ENCODE measurements around the gene CD109. TPM values are rescaled to one million over a fixed set of nuclear protein-coding genes. Genes with fewer than 3 reads are reported as not detected.

Gene CD109
- total and polyA plus RNA-seq, 2 of the 8 experiments (the other 6 are each of a cell fraction or from before 2014, with no cell fraction given): 1.4 to 5.3 TPM

DNA sequence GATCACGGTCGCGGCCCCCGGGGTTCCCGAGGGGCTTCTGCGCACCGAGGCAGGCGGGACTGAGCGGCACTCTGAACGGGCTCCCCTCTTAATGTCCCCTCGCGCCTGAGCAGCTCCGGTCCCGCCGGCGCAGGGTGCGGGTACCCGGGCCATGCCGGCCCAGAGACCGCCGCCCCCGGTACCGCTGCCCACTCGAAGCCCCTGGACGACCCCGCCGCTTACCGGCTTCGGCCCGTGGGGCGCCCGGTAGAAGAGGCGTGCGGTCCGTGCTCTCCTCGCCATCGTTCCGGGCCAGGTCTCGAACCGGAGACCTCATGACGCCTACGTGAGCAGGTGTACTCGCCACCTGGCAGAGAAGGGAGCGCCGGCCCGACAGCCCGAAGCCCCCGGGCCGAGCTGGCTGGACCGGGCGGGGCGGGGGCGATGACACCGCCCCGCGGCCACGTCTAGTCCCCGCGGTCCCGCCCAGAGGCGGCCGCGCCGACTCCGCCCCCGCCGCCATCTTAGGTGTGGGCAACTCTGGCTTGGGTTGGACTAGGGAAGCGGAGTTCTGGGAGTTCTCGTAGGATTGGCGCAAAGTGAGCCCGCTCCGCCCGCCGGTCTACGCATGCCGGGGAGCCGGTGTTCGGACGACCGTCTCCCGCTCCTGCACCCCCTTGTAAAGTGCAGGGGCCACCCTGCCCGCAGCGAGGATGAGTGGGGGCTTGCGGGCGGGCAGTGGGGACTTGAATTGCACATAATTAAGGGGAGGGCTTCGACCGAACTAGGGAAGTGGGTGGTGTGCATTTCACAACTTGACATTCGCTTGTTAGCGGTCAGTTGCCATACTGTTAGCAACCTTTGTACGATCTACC, 42.2 kb upstream of the CD109 start, which contains the start of gene SLC17A5 (continued):
- TF ChIP-seq KDM4A (IDR thresholded peaks at IDR 0.05; ENCODE audit: low read depth, low read length, severe bottlenecking): peak; percentile 87
- TF ChIP-seq RAD21 (IDR thresholded peaks at IDR 0.05 in 1 of 2, conservative IDR thresholded peaks at IDR 0.05 in 1 of 2; ENCODE audit: low read depth in 2 of 2, low read length in 2 of 2): no peak
- TF ChIP-seq SP4 (IDR thresholded peaks at IDR 0.05; ENCODE audit: low read length): peak; percentile 66; the same call in 1 of the 2 replicates
- peak; percentile 26; the same call in 1 of the 2 replicates for TF ChIP-seq SIX5 (IDR thresholded peaks at IDR 0.05; ENCODE audit: low read depth, low read length)
- no peak for TF ChIP-seq RFX5 (IDR thresholded peaks at IDR 0.05; ENCODE audit: borderline replicate concordance, low read depth, low read length)
- no peak for TF ChIP-seq POU5F1 (IDR thresholded peaks at IDR 0.05; ENCODE audit: low read depth, low read length)
- TF ChIP-seq CTBP2 (IDR thresholded peaks at IDR 0.05; ENCODE audit: borderline replicate concordance, insufficient read depth, insufficient read length, low read length): no peak
- TF ChIP-seq NANOG (IDR thresholded peaks at IDR 0.05; ENCODE audit: insufficient read depth, low read depth, low read length, poor library complexity, severe bottlenecking): no peak
- TF ChIP-seq, protein P1, sequence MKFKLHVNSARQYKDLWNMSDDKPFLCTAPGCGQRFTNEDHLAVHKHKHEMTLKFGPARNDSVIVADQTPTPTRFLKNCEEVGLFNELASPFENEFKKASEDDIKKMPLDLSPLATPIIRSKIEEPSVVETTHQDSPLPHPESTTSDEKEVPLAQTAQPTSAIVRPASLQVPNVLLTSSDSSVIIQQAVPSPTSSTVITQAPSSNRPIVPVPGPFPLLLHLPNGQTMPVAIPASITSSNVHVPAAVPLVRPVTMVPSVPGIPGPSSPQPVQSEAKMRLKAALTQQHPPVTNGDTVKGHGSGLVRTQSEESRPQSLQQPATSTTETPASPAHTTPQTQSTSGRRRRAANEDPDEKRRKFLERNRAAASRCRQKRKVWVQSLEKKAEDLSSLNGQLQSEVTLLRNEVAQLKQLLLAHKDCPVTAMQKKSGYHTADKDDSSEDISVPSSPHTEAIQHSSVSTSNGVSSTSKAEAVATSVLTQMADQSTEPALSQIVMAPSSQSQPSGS (IDR thresholded peaks at IDR 0.05; ENCODE audit: low read length): no peak
- TF ChIP-seq CREB1 (IDR thresholded peaks at IDR 0.05): peak; percentile 15; the same call in 1 of the 2 replicates
- TF ChIP-seq JUND (IDR thresholded peaks at IDR 0.05; ENCODE audit: low read length): no peak
- TF ChIP-seq CEBPB (IDR thresholded peaks at IDR 0.05; ENCODE audit: low read depth, low read length): no peak
- TF ChIP-seq ASH2L (IDR thresholded peaks at IDR 0.05; ENCODE audit: low read length): peak; percentile 59
- no peak for TF ChIP-seq SIRT6 (IDR thresholded peaks at IDR 0.05; ENCODE audit: low read length)
- TF ChIP-seq YY1 (IDR thresholded peaks at IDR 0.05; ENCODE audit: low read depth, low read length): peak; percentile 99
- TF ChIP-seq, protein P2, sequence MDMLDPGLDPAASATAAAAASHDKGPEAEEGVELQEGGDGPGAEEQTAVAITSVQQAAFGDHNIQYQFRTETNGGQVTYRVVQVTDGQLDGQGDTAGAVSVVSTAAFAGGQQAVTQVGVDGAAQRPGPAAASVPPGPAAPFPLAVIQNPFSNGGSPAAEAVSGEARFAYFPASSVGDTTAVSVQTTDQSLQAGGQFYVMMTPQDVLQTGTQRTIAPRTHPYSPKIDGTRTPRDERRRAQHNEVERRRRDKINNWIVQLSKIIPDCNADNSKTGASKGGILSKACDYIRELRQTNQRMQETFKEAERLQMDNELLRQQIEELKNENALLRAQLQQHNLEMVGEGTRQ (IDR thresholded peaks at IDR 0.05; ENCODE audit: low read length): no peak; the same call in 1 of the 2 replicates
- TF ChIP-seq RNF2 (IDR thresholded peaks at IDR 0.05; ENCODE audit: borderline replicate concordance, low read depth, low read length, missing control alignments, poor library complexity, severe bottlenecking): no peak
- TF ChIP-seq SP2 (IDR thresholded peaks at IDR 0.05; ENCODE audit: low read length): no peak
- TF ChIP-seq JUN (IDR thresholded peaks at IDR 0.05; ENCODE audit: low read depth, low read length): no peak
- no peak for TF ChIP-seq BRCA1 (IDR thresholded peaks at IDR 0.05; ENCODE audit: low read depth, low read length)
- TF ChIP-seq EGR1 (IDR thresholded peaks at IDR 0.05; ENCODE audit: borderline replicate concordance, low read depth, low read length): peak; percentile 68; the same call in 1 of the 2 replicates

All from H1 (cell line).